ENCODE data around the gene SF1.
A peak's percentile ranks its signal among the peaks of the same experiment; 100 is the strongest.

The SF1 gene

GRCh38 chr11:64736654-64737053, 41.7 kb downstream of the SF1 start:
- H3K27me3 ChIP-seq (ENCODE audit: insufficient read depth, low read length, poor library complexity) = no peaks in the 10 kb centered on the region
- H3K79me2 ChIP-seq (ENCODE audit: control insufficient read depth, insufficient read depth, low read length) = no peaks in the 10 kb centered on the region
- H4K5ac ChIP-seq (ENCODE audit: low read length) = no peak overlapping the region
- no peak overlapping the region for H3K23ac ChIP-seq (ENCODE audit: low read length)
- DNase-seq = no peak
- H3K4me3 ChIP-seq (ENCODE audit: low read length) = no peak overlapping the region
- no peak overlapping the region for H3K56ac ChIP-seq (ENCODE audit: low read length)
- no peak overlapping the region for H3K4ac ChIP-seq (ENCODE audit: low read depth, low read length)
- WGBS (ENCODE audit: extremely low coverage, insufficient coverage, low lambda C conversion rate) = no CpG with 5 or more reads among the region's 15 CpGs
- no peak overlapping the region for H3K9ac ChIP-seq (ENCODE audit: low read length)
- H3K18ac ChIP-seq (ENCODE audit: low read length) = no peak overlapping the region
- H2BK5ac ChIP-seq (ENCODE audit: low read length) = no peak overlapping the region
- H3K4me1 ChIP-seq (ENCODE audit: control insufficient read depth, low read depth, low read length) = no peaks in the 10 kb centered on the region
- no peaks in the 10 kb centered on the region for H3K36me3 ChIP-seq (ENCODE audit: control insufficient read depth, insufficient read depth, low read length)
- H3K4me2 ChIP-seq (ENCODE audit: low read length) = no peak overlapping the region
- H2BK120ac ChIP-seq (ENCODE audit: low read depth, low read length) = no peak overlapping the region
- H2BK15ac ChIP-seq (replicated peaks; ENCODE audit: low read depth) = no peak overlapping the region
- no peak overlapping the region for H4K8ac ChIP-seq (ENCODE audit: low read depth, low read length)
- no peak overlapping the region for H3K27ac ChIP-seq (ENCODE audit: low read depth, low read length)
- no peaks in the 10 kb centered on the region for H3K79me1 ChIP-seq (ENCODE audit: low read length)
- H2AK5ac ChIP-seq (ENCODE audit: low read length) = no peak overlapping the region

- WGBS (ENCODE audit: extremely low coverage, insufficient coverage, low lambda C conversion rate) = no CpG with 5 or more reads among the region's 9 CpGs
- Histone ChIP-seq H2AK5ac (ENCODE audit: low read length) (no peak overlapping the region), H3K27ac (ENCODE audit: low read depth, low read length) (no peak overlapping the region), H3K4me3 (ENCODE audit: low read length) (no peak overlapping the region), H2BK5ac (ENCODE audit: low read length) (no peak overlapping the region), H3K56ac (ENCODE audit: low read length) (no peak overlapping the region), H2BK120ac (ENCODE audit: low read depth, low read length) (no peak overlapping the region), H3K79me2 (ENCODE audit: control insufficient read depth, insufficient read depth, low read length) (no peaks in the 10 kb centered on the region), H3K36me3 (ENCODE audit: control insufficient read depth, insufficient read depth, low read length) (no peaks in the 10 kb centered on the region), H4K5ac (ENCODE audit: low read length) (no peak overlapping the region), H3K18ac (ENCODE audit: low read length) (no peak overlapping the region), H3K9ac (ENCODE audit: low read length) (no peak overlapping the region), H3K4me2 (ENCODE audit: low read length) (no peak overlapping the region), H3K23ac (ENCODE audit: low read length) (no peak overlapping the region), H3K4ac (ENCODE audit: low read depth, low read length) (no peak overlapping the region), H4K8ac (ENCODE audit: low read depth, low read length) (no peak overlapping the region), H3K4me1 (ENCODE audit: control insufficient read depth, low read depth, low read length) (no peaks in the 10 kb centered on the region), H3K27me3 (ENCODE audit: insufficient read depth, low read length, poor library complexity) (no peaks in the 10 kb centered on the region), H3K79me1 (ENCODE audit: low read length) (no peaks in the 10 kb centered on the region), H2BK15ac (replicated peaks; ENCODE audit: low read depth) (no peak overlapping the region)
- no peak for DNase-seq
Measured at GRCh38 chr11:64735725-64736259, 42.5 kb downstream of the SF1 start.

- H3K9ac ChIP-seq (ENCODE audit: low read length) = no peak overlapping the region
- no peak overlapping the region for H2BK15ac ChIP-seq (replicated peaks; ENCODE audit: low read depth)
- H3K27ac ChIP-seq (ENCODE audit: low read depth, low read length) = no peak overlapping the region
- no peak overlapping the region for H4K8ac ChIP-seq (ENCODE audit: low read depth, low read length)
- no peak overlapping the region for H4K5ac ChIP-seq (ENCODE audit: low read length)
- no peak overlapping the region for H3K4me3 ChIP-seq (ENCODE audit: low read length)
- no peak overlapping the region for H3K18ac ChIP-seq (ENCODE audit: low read length)
- no peak overlapping the region for H3K4ac ChIP-seq (ENCODE audit: low read depth, low read length)
- no peak overlapping the region for H2BK5ac ChIP-seq (ENCODE audit: low read length)
- H3K23ac ChIP-seq (ENCODE audit: low read length) = no peak overlapping the region
- no peaks in the 10 kb centered on the region for H3K27me3 ChIP-seq (ENCODE audit: insufficient read depth, low read length, poor library complexity)
- WGBS (ENCODE audit: extremely low coverage, insufficient coverage, low lambda C conversion rate) = no CpG with 5 or more reads among the region's 23 CpGs
- H3K79me2 ChIP-seq (ENCODE audit: control insufficient read depth, insufficient read depth, low read length) = no peaks in the 10 kb centered on the region
- H3K56ac ChIP-seq (ENCODE audit: low read length) = no peak overlapping the region
- no peaks in the 10 kb centered on the region for H3K36me3 ChIP-seq (ENCODE audit: control insufficient read depth, insufficient read depth, low read length)
- no peak overlapping the region for H2BK120ac ChIP-seq (ENCODE audit: low read depth, low read length)
- H2AK5ac ChIP-seq (ENCODE audit: low read length) = no peak overlapping the region
- peaks cover 2% of the 10 kb centered on the region for H3K4me1 ChIP-seq (ENCODE audit: control insufficient read depth, low read depth, low read length)
- no peak overlapping the region for H3K4me2 ChIP-seq (ENCODE audit: low read length)
- no peak for DNase-seq
- H3K79me1 ChIP-seq (ENCODE audit: low read length) = no peaks in the 10 kb centered on the region
Measured at GRCh38 chr11:64734811-64735724, 43.3 kb downstream of the SF1 start.

- Histone ChIP-seq H3K56ac (ENCODE audit: low read length) (no peak overlapping the region), H3K23ac (ENCODE audit: low read length) (no peak overlapping the region), H3K4me3 (ENCODE audit: low read length) (no peak overlapping the region), H3K4me1 (ENCODE audit: control insufficient read depth, low read depth, low read length) (peaks cover 2% of the 10 kb centered on the region), H3K79me1 (ENCODE audit: low read length) (no peaks in the 10 kb centered on the region), H3K9ac (ENCODE audit: low read length) (no peak overlapping the region), H3K27ac (ENCODE audit: low read depth, low read length) (no peak overlapping the region), H4K5ac (ENCODE audit: low read length) (no peak overlapping the region), H3K4ac (ENCODE audit: low read depth, low read length) (no peak overlapping the region), H2BK5ac (ENCODE audit: low read length) (no peak overlapping the region), H3K79me2 (ENCODE audit: control insufficient read depth, insufficient read depth, low read length) (no peaks in the 10 kb centered on the region), H3K36me3 (ENCODE audit: control insufficient read depth, insufficient read depth, low read length) (no peaks in the 10 kb centered on the region), H3K18ac (ENCODE audit: low read length) (no peak overlapping the region), H2BK15ac (replicated peaks; ENCODE audit: low read depth) (no peak overlapping the region), H4K8ac (ENCODE audit: low read depth, low read length) (no peak overlapping the region), H2AK5ac (ENCODE audit: low read length) (no peak overlapping the region), H3K4me2 (ENCODE audit: low read length) (no peak overlapping the region), H2BK120ac (ENCODE audit: low read depth, low read length) (no peak overlapping the region), H3K27me3 (ENCODE audit: insufficient read depth, low read length, poor library complexity) (no peaks in the 10 kb centered on the region)
- WGBS (ENCODE audit: extremely low coverage, insufficient coverage, low lambda C conversion rate) = no CpG with 5 or more reads among the region's 3 CpGs
- no peak for DNase-seq
Measured at GRCh38 chr11:64731601-64732000, 46.7 kb downstream of the SF1 start.

- WGBS (ENCODE audit: extremely low coverage, insufficient coverage, low lambda C conversion rate) = no CpG with 5 or more reads among the region's 21 CpGs
- H3K4me2 ChIP-seq (ENCODE audit: low read length) = peak overlapping the region; percentile 18
- peak overlapping the region; percentile 43 for H3K9ac ChIP-seq (ENCODE audit: low read length)
- no peak overlapping the region for H3K27ac ChIP-seq (ENCODE audit: low read depth, low read length)
- H3K79me1 ChIP-seq (ENCODE audit: low read length) = no peaks in the 10 kb centered on the region
- no peaks in the 10 kb centered on the region for H3K79me2 ChIP-seq (ENCODE audit: control insufficient read depth, insufficient read depth, low read length)
- H3K36me3 ChIP-seq (ENCODE audit: control insufficient read depth, insufficient read depth, low read length) = no peaks in the 10 kb centered on the region
- no peak overlapping the region for H3K4me3 ChIP-seq (ENCODE audit: low read length)
- H3K23ac ChIP-seq (ENCODE audit: low read length) = no peak overlapping the region
- no peaks in the 10 kb centered on the region for H3K27me3 ChIP-seq (ENCODE audit: insufficient read depth, low read length, poor library complexity)
- H3K56ac ChIP-seq (ENCODE audit: low read length) = peak overlapping the region; percentile 77
- H4K8ac ChIP-seq (ENCODE audit: low read depth, low read length) = no peak overlapping the region
- no peak overlapping the region for H3K18ac ChIP-seq (ENCODE audit: low read length)
- DNase-seq = peak; percentile 92
- H4K5ac ChIP-seq (ENCODE audit: low read length) = no peak overlapping the region
- H3K4me1 ChIP-seq (ENCODE audit: control insufficient read depth, low read depth, low read length) = peaks cover 4% of the 10 kb centered on the region
- no peak overlapping the region for H2BK120ac ChIP-seq (ENCODE audit: low read depth, low read length)
- no peak overlapping the region for H2BK5ac ChIP-seq (ENCODE audit: low read length)
- no peak overlapping the region for H2AK5ac ChIP-seq (ENCODE audit: low read length)
- no peak overlapping the region for H3K4ac ChIP-seq (ENCODE audit: low read depth, low read length)
- H2BK15ac ChIP-seq (replicated peaks; ENCODE audit: low read depth) = no peak overlapping the region
Measured at GRCh38 chr11:64729851-64730382, 48.4 kb downstream of the SF1 start.

Measured in mesendoderm (in vitro differentiated cells).